Right lung (tissue), 5 donors: ENCODE results near the gene NPFF. TPM values are rescaled to one million over a fixed set of nuclear protein-coding genes. Genes with fewer than 3 reads are reported as not detected.
"Not testable (repeated sequence)": the region's sequence is repeated elsewhere in the genome, so short reads cannot be mapped to it uniquely, and the experiment has no call there.

Source experiments
- DNase-seq, 2 donors: peaks; one replicate each; pipeline ENCODE4 v3.0.0-alpha.2; 2013
- polyA plus RNA-seq, 5 donors: library from polyadenylated mRNA; unstranded; fragments of 120-200 nt; gene quantifications; one replicate each; pipeline versions ENCODE4 v1.2.1 to v1.2.3, GENCODE V29; 2013; ENCODE audit warnings: inconsistent platforms in 1 of 5, low replicate concordance in 1 of 5; ENCODE audit not compliant: insufficient read length in 5 of 5, insufficient read depth in 1 of 5

NPFF gene
- polyA plus RNA-seq, 5 donors = 0.33 to 1.5 (median 0.94) TPM; not detected in 1

DNA sequence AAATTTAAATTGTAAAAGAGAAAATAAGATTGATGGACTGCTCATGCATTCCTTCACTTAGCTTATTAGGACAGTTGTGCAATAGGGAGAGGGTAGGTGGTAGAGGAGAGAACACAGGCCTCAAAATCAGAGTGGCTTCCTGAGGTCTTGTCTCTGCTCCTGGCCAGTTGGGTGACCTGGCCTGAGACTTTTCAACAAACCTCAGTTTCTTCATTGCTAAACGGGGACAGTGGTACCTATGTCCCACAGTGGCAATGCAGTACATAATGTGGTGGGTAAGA is 10.6 kb downstream of the NPFF start:
- DNase-seq = no peak

- DNase-seq = peak; percentile 74 to 81
These were observed 11.2 kb downstream of the NPFF start for GRCh38 chr12:53495903-53496751.

DNA sequence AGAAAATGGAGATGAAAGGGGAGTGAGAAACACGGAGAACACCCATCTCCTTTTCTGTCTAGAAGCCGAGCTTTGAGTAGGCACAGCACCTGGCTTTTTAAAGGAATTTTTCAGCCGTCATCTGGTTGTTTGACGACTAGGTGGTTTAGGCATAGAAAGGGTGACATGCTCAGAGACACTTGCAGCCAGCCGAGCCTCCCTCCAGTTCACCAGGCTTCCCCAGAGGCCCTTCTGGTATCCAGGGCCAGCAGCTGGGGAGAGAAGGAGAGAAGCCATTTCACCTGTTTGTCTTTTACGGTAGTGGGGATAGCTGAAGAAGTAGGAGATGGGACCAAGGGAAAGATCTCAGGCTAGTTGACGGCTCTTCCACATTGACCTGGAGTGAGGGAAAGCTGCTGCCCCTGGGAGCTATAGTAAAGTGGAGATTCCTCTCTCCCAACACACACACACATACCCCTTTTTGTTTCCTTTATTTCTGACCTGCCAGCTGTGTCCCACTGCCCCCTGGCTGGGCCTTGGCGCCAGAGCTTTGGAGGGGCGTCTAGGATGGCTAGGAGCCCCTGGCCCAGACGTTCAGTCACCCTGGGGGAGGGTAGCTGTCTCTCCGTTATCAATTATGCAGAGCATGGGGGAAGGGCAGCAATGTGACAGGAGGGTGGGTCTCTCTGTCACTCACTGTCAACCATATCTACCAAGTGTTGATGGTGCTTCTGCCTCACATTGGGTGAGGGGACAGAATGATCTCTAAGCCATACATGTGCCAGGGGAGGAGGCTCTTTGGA is 13.5 kb downstream of the NPFF start:
- DNase-seq = no peak

DNA sequence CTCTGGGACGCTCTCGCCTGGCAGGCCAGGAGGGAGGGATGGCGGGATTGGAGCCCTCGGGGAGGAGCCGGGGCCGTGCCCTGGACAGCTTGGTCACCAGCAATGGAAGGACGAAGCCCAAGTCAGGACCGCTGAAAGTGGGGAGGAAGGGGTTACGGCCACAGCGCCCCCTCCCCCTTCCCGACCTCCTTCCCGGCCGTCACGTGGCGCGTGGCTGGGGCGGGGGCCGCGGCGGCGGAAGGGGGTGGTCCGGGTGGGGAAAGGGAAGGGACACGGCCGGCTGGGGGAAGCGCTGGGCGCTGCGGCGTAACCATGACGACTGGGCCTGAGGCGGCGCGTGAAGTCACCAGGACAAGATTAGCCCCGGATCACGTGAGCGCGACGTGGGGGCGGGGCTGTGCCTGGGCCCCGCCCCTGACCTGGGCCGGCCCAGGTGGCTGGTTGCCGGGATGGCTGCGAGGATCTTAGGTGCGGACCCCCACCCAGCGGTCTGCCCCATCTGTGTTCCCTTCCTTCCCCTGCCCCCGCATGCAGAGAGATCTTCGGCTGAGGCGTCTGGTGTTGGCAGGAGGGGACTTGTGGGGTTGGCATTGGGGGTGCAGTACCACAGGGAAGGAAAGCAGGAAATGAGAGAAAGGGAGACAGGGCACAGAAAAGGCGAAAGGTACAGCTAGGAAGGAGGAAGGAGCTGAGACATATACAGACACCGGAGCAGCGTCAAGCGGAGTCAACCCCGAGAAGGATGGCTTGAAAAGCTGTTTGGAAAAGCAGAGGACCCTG is 14.3 kb downstream of the NPFF start:
- DNase-seq = peak; percentile 96 to 97

- no peak for DNase-seq
These were observed 15.1 kb downstream of the NPFF start for GRCh38 chr12:53492188-53492587.

GRCh38 chr12:53489242-53489864 is 17.9 kb downstream of the NPFF start:
- no peak for DNase-seq

DNA sequence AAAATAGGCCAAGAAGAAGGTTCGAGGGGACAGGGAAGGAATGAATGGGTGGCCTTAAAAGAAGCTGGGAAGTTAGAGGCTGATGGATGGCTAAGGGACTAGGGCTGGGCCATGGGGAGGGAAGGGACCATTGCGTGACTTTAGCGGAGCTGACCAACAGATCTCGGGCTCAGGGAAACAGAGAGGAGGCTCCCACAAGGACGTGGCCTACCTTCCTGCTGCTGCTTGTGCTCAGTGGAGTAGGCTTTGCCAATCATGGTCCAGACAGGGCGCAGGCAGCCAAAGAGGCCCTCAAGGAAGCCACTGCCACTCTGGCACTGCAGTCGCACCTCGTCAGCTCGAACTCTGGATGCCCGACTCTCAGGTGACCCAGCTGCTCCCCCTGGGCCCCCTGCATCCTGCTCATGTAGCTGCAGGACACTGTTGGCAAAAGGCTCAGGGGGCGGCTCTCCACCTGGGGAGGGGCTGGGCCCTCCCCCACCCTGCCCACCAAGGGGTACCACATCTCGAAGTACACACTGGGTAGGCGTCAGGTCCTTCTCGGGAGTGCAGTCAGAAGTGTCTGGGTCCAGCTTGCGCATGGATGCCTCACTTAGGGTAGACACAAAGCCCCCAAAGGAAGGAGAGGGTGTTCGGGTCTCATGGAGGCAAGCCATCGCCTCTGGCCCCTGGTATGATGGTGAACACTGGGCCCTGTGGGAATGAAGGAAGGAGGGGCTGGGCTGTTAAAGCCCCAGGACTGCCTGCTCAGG is 20.4 kb downstream of the NPFF start:
- no peak for DNase-seq

DNA sequence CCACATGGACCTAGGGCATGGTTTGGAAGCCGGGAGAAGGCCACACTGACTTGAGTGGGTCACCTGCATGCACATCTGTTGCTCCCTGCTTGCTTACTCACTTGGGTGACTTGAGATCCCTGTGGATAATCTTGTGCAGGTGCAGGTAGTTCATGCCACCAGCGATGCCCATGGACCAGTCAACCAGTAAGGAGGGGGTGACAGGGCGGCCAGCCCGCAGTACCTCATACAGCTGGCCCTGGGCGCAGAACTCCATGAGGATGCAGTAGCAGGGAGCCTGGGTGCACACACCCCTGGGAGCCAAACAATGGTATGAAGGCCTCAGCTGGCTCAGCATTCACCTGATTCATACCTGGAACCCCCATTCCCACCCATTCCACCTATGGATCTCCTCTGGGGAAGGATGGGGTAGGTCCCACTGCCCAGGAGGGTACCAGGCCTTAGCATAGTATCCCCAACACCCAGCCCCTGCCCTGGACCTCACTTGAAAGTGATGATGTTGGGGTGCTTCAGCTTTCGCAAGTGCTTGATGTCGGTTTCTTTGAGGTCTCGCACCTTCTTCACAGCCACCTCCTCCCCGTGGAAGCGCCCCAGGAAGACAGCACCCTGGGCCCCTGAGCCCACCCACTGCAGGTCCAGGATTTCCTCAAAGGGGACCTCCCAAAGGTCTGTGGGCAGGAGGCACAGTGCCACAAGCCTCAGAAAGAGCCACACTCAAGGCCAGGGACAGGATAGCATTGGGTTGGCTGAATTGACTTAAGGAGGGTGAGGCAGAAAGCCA is 21.1 kb downstream of the NPFF start:
- DNase-seq = no peak

- DNase-seq = no peak
These were observed 22.4 kb downstream of the NPFF start for GRCh38 chr12:53484686-53485575.

DNA sequence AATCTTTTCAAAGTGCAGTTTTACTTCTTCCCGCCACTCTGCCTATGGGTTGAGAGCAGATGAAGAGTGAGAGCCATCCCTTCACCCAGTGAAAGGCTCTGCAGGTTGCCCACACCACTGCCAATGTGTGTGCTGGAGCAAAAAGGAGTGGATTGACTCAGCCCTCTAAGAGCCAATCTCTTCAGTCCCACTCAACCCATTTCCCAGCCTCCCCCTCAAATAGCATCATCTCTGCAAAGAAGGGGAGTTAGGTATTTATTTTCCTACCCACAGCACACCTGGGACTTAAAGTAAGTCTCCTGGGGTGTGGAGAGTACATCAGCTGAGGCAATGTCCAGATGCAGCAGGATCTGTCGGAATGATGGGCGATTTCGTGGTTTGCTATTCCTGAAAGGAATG is 23.3 kb downstream of the NPFF start:
- no peak for DNase-seq

GRCh38 chr12:53483225-53483978 is 23.9 kb downstream of the NPFF start:
- no peak for DNase-seq

DNA sequence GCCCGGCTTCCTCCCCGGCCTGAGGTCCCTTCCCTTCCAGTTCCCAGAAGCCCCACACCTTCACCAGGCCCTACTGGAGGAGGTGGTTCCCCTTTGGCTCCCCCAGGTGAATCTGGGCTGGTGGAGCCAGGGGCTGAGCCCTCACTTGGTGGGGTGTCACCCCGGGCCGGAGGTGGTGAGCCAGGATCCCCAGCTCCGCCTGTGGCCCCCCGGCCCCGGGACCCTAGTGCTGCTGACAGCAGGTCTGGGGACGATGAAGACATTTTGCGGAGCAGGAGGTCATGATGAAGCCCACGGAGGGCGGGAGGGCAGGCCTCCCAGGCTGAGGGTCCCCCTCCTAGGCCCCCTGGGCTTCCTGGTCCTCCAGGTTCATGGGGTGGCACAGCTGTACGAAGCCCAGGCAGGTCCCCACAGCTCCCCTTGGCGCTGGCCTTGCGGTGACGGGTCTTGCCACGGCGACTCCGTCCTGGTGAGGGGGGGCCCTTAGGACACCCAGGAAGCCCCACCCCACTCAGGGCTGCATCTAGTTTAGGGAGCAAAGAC is 24.6 kb downstream of the NPFF start:
- DNase-seq = no peak

GRCh38 chr12:53481939-53482586 is 25.2 kb downstream of the NPFF start:
- DNase-seq = no peak

DNA sequence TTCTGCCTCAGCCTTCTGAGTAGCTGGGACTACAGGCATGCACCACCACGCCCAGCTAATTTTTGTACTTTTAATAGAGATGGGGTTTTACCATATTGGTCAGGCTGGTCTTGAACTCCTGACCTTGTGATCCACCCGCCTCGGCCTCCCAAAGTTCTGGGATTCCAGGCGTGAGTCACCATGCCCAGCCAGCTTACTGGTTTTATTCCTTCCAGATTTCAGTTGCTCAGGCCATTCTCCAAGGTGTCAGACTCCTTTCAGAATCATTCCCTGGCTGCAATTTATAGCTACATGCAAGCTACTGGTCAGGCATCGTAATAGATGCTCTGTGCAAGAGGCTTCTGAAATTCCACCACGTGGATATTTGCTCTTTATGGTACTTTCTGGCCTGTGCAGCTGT is 25.8 kb downstream of the NPFF start:
- DNase-seq = not testable (repeated sequence)

GRCh38 chr12:53480491-53481442 is 26.5 kb downstream of the NPFF start:
- DNase-seq = no peak

DNA sequence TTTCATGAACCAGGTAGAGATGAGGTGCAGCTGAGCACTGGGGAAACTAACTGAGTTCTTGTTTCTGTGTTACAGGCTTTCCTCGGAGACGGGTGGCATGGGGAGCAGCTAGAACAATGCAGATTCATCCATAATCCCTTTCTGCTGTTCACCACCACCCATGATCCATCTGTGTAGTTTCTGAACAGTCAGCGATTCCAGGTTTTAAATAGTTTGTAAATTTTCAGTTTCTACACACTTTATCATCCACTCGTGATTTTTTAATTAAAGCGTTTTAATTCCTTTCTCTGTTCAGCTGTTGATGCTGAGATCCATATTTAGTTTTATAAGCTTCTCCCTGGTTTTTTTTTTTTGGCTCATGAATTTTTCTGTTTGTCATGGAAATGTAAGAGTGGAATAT is 28.0 kb downstream of the NPFF start:
- DNase-seq = no peak

DNA sequence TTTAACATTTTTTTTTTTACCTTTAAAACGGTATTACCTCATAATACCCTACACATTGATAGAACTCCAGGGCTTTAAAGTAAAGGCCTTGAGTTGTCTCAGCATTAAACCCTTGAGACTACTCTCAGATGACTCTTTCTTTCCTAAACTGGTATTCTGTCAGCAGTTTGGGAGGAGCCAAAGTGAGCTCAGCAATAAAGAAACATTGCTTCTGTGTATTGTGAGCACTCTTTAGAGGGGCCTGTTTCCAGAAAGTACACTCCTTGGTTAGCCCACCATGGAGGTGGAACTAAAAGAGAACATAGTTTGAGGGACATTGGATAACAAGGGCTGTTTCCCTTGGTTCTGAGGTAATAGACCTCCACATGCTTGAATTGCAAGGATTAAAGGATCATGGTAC is 28.4 kb downstream of the NPFF start:
- DNase-seq = no peak
